ENCODE data around the gene RIN3.

The RIN3 gene

DNA sequence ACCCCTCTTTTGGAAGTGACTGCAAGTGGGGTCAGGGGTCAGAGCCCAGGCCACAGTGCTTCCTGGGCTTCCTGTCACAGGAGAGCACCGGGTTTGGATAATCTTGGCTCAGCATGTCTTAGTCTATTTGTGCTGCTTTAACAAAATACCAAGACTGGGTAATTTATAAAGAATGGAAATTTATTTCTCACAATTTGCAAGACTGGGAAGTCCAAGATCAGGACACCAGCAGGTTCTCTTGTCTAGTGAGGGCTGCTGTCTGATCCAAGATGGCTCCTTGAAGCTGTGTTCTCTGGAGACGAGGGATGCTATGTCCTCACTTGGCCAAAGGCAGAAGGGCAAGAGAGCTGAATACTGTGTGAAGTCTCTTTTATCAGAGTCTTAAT is 74.1 kb downstream of the RIN3 start:
- DNase-seq: no peak
- Histone ChIP-seq H3K9me3 (replicated peaks; ENCODE audit: insufficient read depth, low read length) (no peaks in the 10 kb centered on the region), H3K4me3 (ENCODE audit: low read length) (no peak overlapping the region), H3K9ac (ENCODE audit: low read length) (no peak overlapping the region), H3K27ac (ENCODE audit: low read length) (no peak overlapping the region), H3K4me2 (ENCODE audit: low read depth, low read length) (no peak overlapping the region), H2AFZ (ENCODE audit: low read length) (no peak overlapping the region), H3F3A (ENCODE audit: insufficient read depth, low read length) (peaks cover 10% of the 10 kb centered on the region), H3K27me3 (replicated peaks; ENCODE audit: insufficient read depth, low read length) (no peaks in the 10 kb centered on the region), H3K79me2 (ENCODE audit: low read length) (no peaks in the 10 kb centered on the region), H3K9me2 (replicated peaks; ENCODE audit: insufficient read depth, low read length) (no peaks in the 10 kb centered on the region), H3K4me1 (ENCODE audit: low read length) (peaks cover 25% of the 10 kb centered on the region), H3K36me3 (replicated peaks; ENCODE audit: insufficient read depth, low read length) (no peaks in the 10 kb centered on the region), H4K20me1 (ENCODE audit: insufficient read depth, low read length) (no peaks in the 10 kb centered on the region)
- TF ChIP-seq, protein P1, sequence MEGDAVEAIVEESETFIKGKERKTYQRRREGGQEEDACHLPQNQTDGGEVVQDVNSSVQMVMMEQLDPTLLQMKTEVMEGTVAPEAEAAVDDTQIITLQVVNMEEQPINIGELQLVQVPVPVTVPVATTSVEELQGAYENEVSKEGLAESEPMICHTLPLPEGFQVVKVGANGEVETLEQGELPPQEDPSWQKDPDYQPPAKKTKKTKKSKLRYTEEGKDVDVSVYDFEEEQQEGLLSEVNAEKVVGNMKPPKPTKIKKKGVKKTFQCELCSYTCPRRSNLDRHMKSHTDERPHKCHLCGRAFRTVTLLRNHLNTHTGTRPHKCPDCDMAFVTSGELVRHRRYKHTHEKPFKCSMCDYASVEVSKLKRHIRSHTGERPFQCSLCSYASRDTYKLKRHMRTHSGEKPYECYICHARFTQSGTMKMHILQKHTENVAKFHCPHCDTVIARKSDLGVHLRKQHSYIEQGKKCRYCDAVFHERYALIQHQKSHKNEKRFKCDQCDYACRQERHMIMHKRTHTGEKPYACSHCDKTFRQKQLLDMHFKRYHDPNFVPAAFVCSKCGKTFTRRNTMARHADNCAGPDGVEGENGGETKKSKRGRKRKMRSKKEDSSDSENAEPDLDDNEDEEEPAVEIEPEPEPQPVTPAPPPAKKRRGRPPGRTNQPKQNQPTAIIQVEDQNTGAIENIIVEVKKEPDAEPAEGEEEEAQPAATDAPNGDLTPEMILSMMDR (IDR thresholded peaks at IDR 0.05; ENCODE audit: low read length): no peak
- TF ChIP-seq EZH2 (optimal IDR thresholded peaks at IDR 0.05; ENCODE audit: low read depth, low read length): no peak
- no peak for TF ChIP-seq EZH2phosphoT487 (IDR thresholded peaks at IDR 0.05; ENCODE audit: low read length)

DNA sequence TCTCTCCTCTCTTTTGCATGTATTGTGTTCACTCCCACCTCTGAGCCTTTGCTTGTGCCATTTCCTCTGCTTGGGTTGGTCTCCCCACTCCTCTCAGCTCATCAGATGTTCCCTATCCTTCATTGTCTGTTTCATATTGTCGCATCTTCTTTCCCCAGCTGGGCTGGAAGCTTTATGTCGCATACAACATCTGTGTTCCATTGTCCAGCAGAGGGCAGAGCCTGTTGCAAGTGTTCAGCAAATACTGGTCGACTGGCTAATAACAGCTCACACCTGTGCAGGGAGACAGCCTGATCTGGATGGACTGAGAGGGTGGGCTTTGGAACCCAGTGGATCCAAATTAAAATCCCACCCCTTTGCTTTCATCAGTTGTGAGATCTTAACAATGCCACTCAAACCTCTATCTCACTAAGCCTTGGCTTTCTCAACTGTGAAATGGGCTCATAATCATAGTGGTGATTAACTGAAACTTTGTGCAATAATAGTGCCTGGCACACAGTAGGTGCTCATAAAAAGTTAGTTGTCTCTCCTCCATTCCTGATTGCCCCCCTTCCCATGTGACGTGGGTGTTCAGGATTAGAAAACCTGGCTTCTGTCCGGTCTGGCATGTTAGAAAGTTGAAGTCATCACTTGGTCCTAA is 75.8 kb downstream of the RIN3 start:
- DNase-seq: peak; percentile 29
- H3K4me1 ChIP-seq (ENCODE audit: low read length): peaks cover 21% of the 10 kb centered on the region

DNA sequence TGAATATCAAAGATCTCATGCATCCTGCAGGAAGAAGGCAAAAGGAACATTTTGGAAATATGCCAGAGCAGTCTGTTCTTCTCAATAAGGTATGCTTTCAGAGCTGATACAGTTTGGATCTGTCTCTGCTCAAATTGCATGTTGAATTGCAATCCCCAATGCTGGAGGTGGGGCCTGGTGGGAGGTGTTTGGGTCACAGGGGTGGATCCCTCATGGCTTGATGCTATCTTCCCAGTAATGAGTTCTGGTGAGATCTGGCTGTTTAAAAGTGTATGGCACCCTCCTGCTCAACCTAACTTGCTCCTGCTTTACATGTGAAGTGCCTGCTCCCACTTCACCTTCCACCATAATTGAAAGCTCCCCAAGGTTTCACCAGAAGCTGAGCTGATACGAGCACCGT is 76.6 kb downstream of the RIN3 start:
- no peak for DNase-seq
- no peak overlapping the region for H3K27ac ChIP-seq (ENCODE audit: low read length)
- peaks cover 20% of the 10 kb centered on the region for H3K4me1 ChIP-seq (ENCODE audit: low read length)
- TF ChIP-seq, protein P1 (IDR thresholded peaks at IDR 0.05; ENCODE audit: low read length): no peak
- no peak for TF ChIP-seq EZH2phosphoT487 (IDR thresholded peaks at IDR 0.05; ENCODE audit: low read length)
- no peak for TF ChIP-seq EZH2 (optimal IDR thresholded peaks at IDR 0.05; ENCODE audit: low read depth, low read length)
- H4K20me1 ChIP-seq (ENCODE audit: insufficient read depth, low read length): no peaks in the 10 kb centered on the region
- no peaks in the 10 kb centered on the region for H3K27me3 ChIP-seq (replicated peaks; ENCODE audit: insufficient read depth, low read length)
- H3K36me3 ChIP-seq (replicated peaks; ENCODE audit: insufficient read depth, low read length): no peaks in the 10 kb centered on the region
- no peaks in the 10 kb centered on the region for H3K79me2 ChIP-seq (ENCODE audit: low read length)
- H3K9ac ChIP-seq (ENCODE audit: low read length): no peak overlapping the region
- no peak overlapping the region for H3K4me3 ChIP-seq (ENCODE audit: low read length)
- peaks cover 10% of the 10 kb centered on the region for H3F3A ChIP-seq (ENCODE audit: insufficient read depth, low read length)
- no peaks in the 10 kb centered on the region for H3K9me2 ChIP-seq (replicated peaks; ENCODE audit: insufficient read depth, low read length)
- H3K4me2 ChIP-seq (ENCODE audit: low read depth, low read length): no peak overlapping the region
- H2AFZ ChIP-seq (ENCODE audit: low read length): no peak overlapping the region
- H3K9me3 ChIP-seq (replicated peaks; ENCODE audit: insufficient read depth, low read length): no peaks in the 10 kb centered on the region

More for the DNA sequence above, 75.8 kb downstream of the RIN3 start:
- H3K4me2 ChIP-seq (ENCODE audit: low read depth, low read length): no peak overlapping the region
- H4K20me1 ChIP-seq (ENCODE audit: insufficient read depth, low read length): no peaks in the 10 kb centered on the region
- no peak overlapping the region for H3K9ac ChIP-seq (ENCODE audit: low read length)
- peaks cover 10% of the 10 kb centered on the region for H3F3A ChIP-seq (ENCODE audit: insufficient read depth, low read length)
- TF ChIP-seq EZH2 (optimal IDR thresholded peaks at IDR 0.05; ENCODE audit: low read depth, low read length): no peak
- no peak for TF ChIP-seq EZH2phosphoT487 (IDR thresholded peaks at IDR 0.05; ENCODE audit: low read length)
- TF ChIP-seq, protein P1 (IDR thresholded peaks at IDR 0.05; ENCODE audit: low read length): peak; percentile 53
- no peaks in the 10 kb centered on the region for H3K36me3 ChIP-seq (replicated peaks; ENCODE audit: insufficient read depth, low read length)
- H3K9me3 ChIP-seq (replicated peaks; ENCODE audit: insufficient read depth, low read length): no peaks in the 10 kb centered on the region
- no peaks in the 10 kb centered on the region for H3K27me3 ChIP-seq (replicated peaks; ENCODE audit: insufficient read depth, low read length)
- no peaks in the 10 kb centered on the region for H3K9me2 ChIP-seq (replicated peaks; ENCODE audit: insufficient read depth, low read length)
- H3K79me2 ChIP-seq (ENCODE audit: low read length): no peaks in the 10 kb centered on the region
- H2AFZ ChIP-seq (ENCODE audit: low read length): no peak overlapping the region
- H3K27ac ChIP-seq (ENCODE audit: low read length): no peak overlapping the region
- H3K4me3 ChIP-seq (ENCODE audit: low read length): no peak overlapping the region
